K562 (cell line): ENCODE results near the gene MYBPC3.

Experiments used
- CBX5 ChIP-seq: IDR thresholded peaks from 2 replicates; pipeline ENCODE4 v1.6.1; 2014; ENCODE audit warnings: low read depth, borderline replicate concordance
- KLF10 ChIP-seq: fragments of 250-450 bp; sonication (Bioruptor Pico); IDR thresholded peaks from 2 replicates; pipeline ENCODE4 v1.6.1; 2021; ENCODE audit warnings: matching md5 sums
- MECOM ChIP-seq: fragments of 250-450 bp; sonication (Bioruptor Pico); IDR thresholded peaks from 2 replicates; pipeline ENCODE4 v1.8.0; 2022; ENCODE audit warnings: inconsistent platforms
- NONO ChIP-seq, 2 experiments: fragments of 200-400 bp in 1 of 2; fragments of 450-650 bp in 1 of 2; formaldehyde crosslinking in 1 of 2; IDR thresholded peaks; 2 replicates each; pipeline ENCODE4 v1.6.1; 2017; ENCODE audit warnings: low read depth in 2 of 2, mild to moderate bottlenecking in 2 of 2, moderate library complexity in 2 of 2, low read length in 1 of 2
- TEAD2 ChIP-seq: fragments of 450-650 bp; IDR thresholded peaks from 2 replicates; pipeline ENCODE4 v1.6.1; 2016; ENCODE audit warnings: missing genetic modification characterization, control low read depth, missing compliant biosample characterization
- TF ChIP-seq, protein P1 (sequence below): fragments of 450-650 bp; formaldehyde crosslinking; IDR thresholded peaks from 2 replicates; pipeline ENCODE4 v1.4.0; 2020; ENCODE audit warnings: mild to moderate bottlenecking, moderate library complexity
- TF ChIP-seq, protein P2 (sequence below): sonication (generic); formaldehyde crosslinking; IDR thresholded peaks from 2 replicates; pipeline ENCODE4 v1.8.0; 2023; ENCODE audit warnings: mild to moderate bottlenecking, missing genetic modification reagents
- TF ChIP-seq, protein P3 (sequence below), 3 experiments: IDR thresholded peaks in 2 of 3; conservative IDR thresholded peaks in 1 of 3; 2 replicates each; pipeline ENCODE4 v1.5.1; 2011 to 2012; ENCODE audit warnings: low read length in 3 of 3, mild to moderate bottlenecking in 3 of 3, control low read depth in 2 of 3, improper control_type of control experiment in 1 of 3, inconsistent platforms in 1 of 3, low read depth in 1 of 3, mixed read lengths in 1 of 3, moderate library complexity in 1 of 3; ENCODE audit not compliant: insufficient read depth in 2 of 3
- TF ChIP-seq, protein P4 (sequence below): fragments of 450-650 bp; conservative IDR thresholded peaks from 2 replicates; pipeline ENCODE4 v1.6.1; 2016; ENCODE audit warnings: missing genetic modification characterization, low read depth, mild to moderate bottlenecking, missing compliant biosample characterization, moderate library complexity

DNA sequence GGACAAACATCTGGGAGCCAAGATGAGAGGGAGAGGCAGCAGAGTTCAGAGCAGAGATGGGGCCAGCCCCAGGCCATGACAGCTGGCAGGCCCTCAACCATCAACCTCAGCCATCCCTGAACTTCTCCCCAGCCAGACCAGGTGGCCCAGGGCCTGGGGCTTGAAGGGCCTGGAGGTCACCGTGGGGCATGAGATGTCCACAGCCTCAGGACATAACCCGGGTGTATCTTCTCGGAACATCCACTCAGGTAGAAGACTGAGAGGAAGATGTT, 43.5 kb upstream of the MYBPC3 start:
- TF ChIP-seq MECOM: no peak
- no peak for TF ChIP-seq CBX5
- TF ChIP-seq KLF10: no peak
- TF ChIP-seq, protein P1, sequence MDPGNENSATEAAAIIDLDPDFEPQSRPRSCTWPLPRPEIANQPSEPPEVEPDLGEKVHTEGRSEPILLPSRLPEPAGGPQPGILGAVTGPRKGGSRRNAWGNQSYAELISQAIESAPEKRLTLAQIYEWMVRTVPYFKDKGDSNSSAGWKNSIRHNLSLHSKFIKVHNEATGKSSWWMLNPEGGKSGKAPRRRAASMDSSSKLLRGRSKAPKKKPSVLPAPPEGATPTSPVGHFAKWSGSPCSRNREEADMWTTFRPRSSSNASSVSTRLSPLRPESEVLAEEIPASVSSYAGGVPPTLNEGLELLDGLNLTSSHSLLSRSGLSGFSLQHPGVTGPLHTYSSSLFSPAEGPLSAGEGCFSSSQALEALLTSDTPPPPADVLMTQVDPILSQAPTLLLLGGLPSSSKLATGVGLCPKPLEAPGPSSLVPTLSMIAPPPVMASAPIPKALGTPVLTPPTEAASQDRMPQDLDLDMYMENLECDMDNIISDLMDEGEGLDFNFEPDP: no peak
- TF ChIP-seq NONO (IDR thresholded peaks at IDR 0.05; ENCODE audit: low read depth in 2 of 2, low read length in 1 of 2): no peak
- TF ChIP-seq, protein P2, sequence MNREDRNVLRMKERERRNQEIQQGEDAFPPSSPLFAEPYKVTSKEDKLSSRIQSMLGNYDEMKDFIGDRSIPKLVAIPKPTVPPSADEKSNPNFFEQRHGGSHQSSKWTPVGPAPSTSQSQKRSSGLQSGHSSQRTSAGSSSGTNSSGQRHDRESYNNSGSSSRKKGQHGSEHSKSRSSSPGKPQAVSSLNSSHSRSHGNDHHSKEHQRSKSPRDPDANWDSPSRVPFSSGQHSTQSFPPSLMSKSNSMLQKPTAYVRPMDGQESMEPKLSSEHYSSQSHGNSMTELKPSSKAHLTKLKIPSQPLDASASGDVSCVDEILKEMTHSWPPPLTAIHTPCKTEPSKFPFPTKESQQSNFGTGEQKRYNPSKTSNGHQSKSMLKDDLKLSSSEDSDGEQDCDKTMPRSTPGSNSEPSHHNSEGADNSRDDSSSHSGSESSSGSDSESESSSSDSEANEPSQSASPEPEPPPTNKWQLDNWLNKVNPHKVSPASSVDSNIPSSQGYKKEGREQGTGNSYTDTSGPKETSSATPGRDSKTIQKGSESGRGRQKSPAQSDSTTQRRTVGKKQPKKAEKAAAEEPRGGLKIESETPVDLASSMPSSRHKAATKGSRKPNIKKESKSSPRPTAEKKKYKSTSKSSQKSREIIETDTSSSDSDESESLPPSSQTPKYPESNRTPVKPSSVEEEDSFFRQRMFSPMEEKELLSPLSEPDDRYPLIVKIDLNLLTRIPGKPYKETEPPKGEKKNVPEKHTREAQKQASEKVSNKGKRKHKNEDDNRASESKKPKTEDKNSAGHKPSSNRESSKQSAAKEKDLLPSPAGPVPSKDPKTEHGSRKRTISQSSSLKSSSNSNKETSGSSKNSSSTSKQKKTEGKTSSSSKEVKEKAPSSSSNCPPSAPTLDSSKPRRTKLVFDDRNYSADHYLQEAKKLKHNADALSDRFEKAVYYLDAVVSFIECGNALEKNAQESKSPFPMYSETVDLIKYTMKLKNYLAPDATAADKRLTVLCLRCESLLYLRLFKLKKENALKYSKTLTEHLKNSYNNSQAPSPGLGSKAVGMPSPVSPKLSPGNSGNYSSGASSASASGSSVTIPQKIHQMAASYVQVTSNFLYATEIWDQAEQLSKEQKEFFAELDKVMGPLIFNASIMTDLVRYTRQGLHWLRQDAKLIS: no peak
- TF ChIP-seq TEAD2 (tag): no peak
- TF ChIP-seq, protein P3, sequence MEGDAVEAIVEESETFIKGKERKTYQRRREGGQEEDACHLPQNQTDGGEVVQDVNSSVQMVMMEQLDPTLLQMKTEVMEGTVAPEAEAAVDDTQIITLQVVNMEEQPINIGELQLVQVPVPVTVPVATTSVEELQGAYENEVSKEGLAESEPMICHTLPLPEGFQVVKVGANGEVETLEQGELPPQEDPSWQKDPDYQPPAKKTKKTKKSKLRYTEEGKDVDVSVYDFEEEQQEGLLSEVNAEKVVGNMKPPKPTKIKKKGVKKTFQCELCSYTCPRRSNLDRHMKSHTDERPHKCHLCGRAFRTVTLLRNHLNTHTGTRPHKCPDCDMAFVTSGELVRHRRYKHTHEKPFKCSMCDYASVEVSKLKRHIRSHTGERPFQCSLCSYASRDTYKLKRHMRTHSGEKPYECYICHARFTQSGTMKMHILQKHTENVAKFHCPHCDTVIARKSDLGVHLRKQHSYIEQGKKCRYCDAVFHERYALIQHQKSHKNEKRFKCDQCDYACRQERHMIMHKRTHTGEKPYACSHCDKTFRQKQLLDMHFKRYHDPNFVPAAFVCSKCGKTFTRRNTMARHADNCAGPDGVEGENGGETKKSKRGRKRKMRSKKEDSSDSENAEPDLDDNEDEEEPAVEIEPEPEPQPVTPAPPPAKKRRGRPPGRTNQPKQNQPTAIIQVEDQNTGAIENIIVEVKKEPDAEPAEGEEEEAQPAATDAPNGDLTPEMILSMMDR (IDR thresholded peaks at IDR 0.05 in 2 of 3, conservative IDR thresholded peaks at IDR 0.05 in 1 of 3; ENCODE audit: insufficient read depth in 2 of 3, low read depth in 1 of 3, low read length in 3 of 3): no peak
- TF ChIP-seq, protein P4, sequence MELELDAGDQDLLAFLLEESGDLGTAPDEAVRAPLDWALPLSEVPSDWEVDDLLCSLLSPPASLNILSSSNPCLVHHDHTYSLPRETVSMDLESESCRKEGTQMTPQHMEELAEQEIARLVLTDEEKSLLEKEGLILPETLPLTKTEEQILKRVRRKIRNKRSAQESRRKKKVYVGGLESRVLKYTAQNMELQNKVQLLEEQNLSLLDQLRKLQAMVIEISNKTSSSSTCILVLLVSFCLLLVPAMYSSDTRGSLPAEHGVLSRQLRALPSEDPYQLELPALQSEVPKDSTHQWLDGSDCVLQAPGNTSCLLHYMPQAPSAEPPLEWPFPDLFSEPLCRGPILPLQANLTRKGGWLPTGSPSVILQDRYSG (tag): no peak
